Left forelimb (tissue), 1 donor: ENCODE results near the gene TXLNB.
A peak's percentile ranks its signal among the peaks of the same experiment; 100 is the strongest.

Experiments
- DNase-seq: peaks from one replicate; pipeline ENCODE4 v3.0.0-alpha.2; 2018; ENCODE audit warnings: low spot score

TXLNB gene

GRCh38 chr6:139270249-139270648, 21.5 kb downstream of the TXLNB start:
- DNase-seq: no peak

- no peak for DNase-seq
Measured at GRCh38 chr6:139265512-139266190, 26.1 kb downstream of the TXLNB start.

- DNase-seq: no peak
Measured at GRCh38 chr6:139262519-139263300, 29.1 kb downstream of the TXLNB start.

- DNase-seq: no peak
Measured at GRCh38 chr6:139257821-139258398, 33.9 kb downstream of the TXLNB start.

- DNase-seq: no peak
Measured at GRCh38 chr6:139257291-139257690, 34.5 kb downstream of the TXLNB start.

- DNase-seq: peak; percentile 72
Measured at GRCh38 chr6:139256087-139256486, 35.7 kb downstream of the TXLNB start.

GRCh38 chr6:139254196-139254595, 37.6 kb downstream of the TXLNB start:
- no peak for DNase-seq

GRCh38 chr6:139253656-139254055, 38.1 kb downstream of the TXLNB start:
- no peak for DNase-seq

- DNase-seq: no peak
Measured at GRCh38 chr6:139251691-139252390, 40.0 kb downstream of the TXLNB start.

- DNase-seq: no peak
Measured at GRCh38 chr6:139251045-139251690, 40.6 kb downstream of the TXLNB start.

GRCh38 chr6:139250296-139251044, 41.3 kb downstream of the TXLNB start:
- no peak for DNase-seq

GRCh38 chr6:139249395-139249794, 42.4 kb downstream of the TXLNB start:
- DNase-seq: no peak

- no peak for DNase-seq
Measured at GRCh38 chr6:139248911-139249310, 42.9 kb downstream of the TXLNB start.

GRCh38 chr6:139247618-139248017, 44.2 kb downstream of the TXLNB start:
- no peak for DNase-seq

- no peak for DNase-seq
Measured at GRCh38 chr6:139243536-139243935, 48.3 kb downstream of the TXLNB start.

GRCh38 chr6:139242457-139243240, 49.1 kb downstream of the TXLNB start:
- no peak for DNase-seq

- DNase-seq: no peak
Measured at GRCh38 chr6:139240161-139241010, 51.4 kb downstream of the TXLNB start.

- DNase-seq: no peak
Measured at GRCh38 chr6:139239064-139239463, 52.7 kb downstream of the TXLNB start.

GRCh38 chr6:139236105-139236504, 55.7 kb downstream of the TXLNB start:
- DNase-seq: no peak

GRCh38 chr6:139235661-139236060, 56.1 kb downstream of the TXLNB start:
- no peak for DNase-seq
